Measurements from ENCODE around the gene SYDE2. TPM values are rescaled to one million over a fixed set of nuclear protein-coding genes. Genes with fewer than 3 reads are reported as not detected.
A peak's percentile ranks its signal among the peaks of the same experiment; 100 is the strongest.

SYDE2 gene
- total RNA-seq, 1 donor: 13.0 TPM

DNA sequence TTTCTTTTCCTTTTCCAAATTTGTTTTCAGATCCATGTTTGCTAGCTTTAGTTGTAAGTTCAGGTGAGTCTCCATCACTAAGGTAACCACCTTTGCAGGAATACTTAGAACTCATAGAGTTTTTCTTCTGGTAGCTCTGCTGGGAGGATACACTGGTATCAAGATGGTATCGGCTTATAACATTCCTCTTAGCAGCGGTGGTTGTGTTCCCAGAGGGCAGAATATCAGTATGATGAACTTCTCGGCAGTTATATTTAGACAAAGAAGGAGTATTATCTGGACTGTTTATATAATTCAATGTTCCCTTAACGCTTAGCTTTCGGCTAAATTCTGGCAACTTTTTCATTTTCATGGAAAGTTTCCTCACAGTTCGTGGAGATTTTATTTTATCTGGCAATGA, 18.1 kb downstream of the SYDE2 start:
- H3K4me1 ChIP-seq (ENCODE audit: insufficient read depth, low read length): no peaks in the 10 kb centered on the region
- H3K79me2 ChIP-seq (ENCODE audit: insufficient read depth, low read length): peaks cover 3% of the 10 kb centered on the region
- no peaks in the 10 kb centered on the region for H3K27me3 ChIP-seq (ENCODE audit: insufficient read depth, low read length)
- no peaks in the 10 kb centered on the region for H3K36me3 ChIP-seq (ENCODE audit: insufficient read depth, low read length)
- no peak overlapping the region for H3K27ac ChIP-seq (ENCODE audit: low read depth, low read length)
- H4K20me1 ChIP-seq (ENCODE audit: insufficient read depth, low read length): peaks cover 4% of the 10 kb centered on the region
- no peak overlapping the region for H3K4me3 ChIP-seq (ENCODE audit: insufficient read depth, low read length)
- no peak overlapping the region for H2AFZ ChIP-seq (ENCODE audit: low read length)
- DNase-seq (ENCODE audit: insufficient read length, low spot score, missing footprints): no peak
- H3K4me2 ChIP-seq (ENCODE audit: insufficient read depth, low read length): no peak overlapping the region
- TF ChIP-seq, protein P1, sequence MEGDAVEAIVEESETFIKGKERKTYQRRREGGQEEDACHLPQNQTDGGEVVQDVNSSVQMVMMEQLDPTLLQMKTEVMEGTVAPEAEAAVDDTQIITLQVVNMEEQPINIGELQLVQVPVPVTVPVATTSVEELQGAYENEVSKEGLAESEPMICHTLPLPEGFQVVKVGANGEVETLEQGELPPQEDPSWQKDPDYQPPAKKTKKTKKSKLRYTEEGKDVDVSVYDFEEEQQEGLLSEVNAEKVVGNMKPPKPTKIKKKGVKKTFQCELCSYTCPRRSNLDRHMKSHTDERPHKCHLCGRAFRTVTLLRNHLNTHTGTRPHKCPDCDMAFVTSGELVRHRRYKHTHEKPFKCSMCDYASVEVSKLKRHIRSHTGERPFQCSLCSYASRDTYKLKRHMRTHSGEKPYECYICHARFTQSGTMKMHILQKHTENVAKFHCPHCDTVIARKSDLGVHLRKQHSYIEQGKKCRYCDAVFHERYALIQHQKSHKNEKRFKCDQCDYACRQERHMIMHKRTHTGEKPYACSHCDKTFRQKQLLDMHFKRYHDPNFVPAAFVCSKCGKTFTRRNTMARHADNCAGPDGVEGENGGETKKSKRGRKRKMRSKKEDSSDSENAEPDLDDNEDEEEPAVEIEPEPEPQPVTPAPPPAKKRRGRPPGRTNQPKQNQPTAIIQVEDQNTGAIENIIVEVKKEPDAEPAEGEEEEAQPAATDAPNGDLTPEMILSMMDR (IDR thresholded peaks at IDR 0.05; ENCODE audit: extremely low read depth, low read depth, low read length): no peak
- H3K9me3 ChIP-seq (ENCODE audit: low read depth, low read length): no peaks in the 10 kb centered on the region

DNA sequence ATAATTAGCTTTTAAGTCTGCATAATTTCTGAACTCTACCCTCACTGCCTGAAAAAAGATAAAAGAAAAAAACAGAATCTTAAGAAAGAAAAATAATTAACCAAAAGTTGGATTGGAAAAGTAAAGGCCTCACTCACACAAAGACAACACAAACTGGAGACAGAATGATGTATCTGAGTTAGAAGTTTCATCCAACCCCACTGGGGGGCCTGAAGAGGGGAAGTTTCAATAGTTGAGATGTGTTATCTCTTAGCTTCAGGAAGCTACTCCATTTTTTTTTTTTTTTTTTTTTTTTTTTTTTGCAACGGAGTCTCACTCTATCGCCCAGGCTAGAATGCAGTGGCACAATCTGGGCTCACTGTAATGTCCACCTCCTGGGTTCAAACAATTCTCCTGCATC, 19.9 kb downstream of the SYDE2 start:
- Histone ChIP-seq H3K4me1 (ENCODE audit: insufficient read depth, low read length) (no peaks in the 10 kb centered on the region), H3K4me2 (ENCODE audit: insufficient read depth, low read length) (no peak overlapping the region), H3K27ac (ENCODE audit: low read depth, low read length) (no peak overlapping the region), H2AFZ (ENCODE audit: low read length) (no peak overlapping the region), H3K36me3 (ENCODE audit: insufficient read depth, low read length) (no peaks in the 10 kb centered on the region), H3K9me3 (ENCODE audit: low read depth, low read length) (no peaks in the 10 kb centered on the region), H3K79me2 (ENCODE audit: insufficient read depth, low read length) (peaks cover 3% of the 10 kb centered on the region), H4K20me1 (ENCODE audit: insufficient read depth, low read length) (peaks cover 4% of the 10 kb centered on the region), H3K4me3 (ENCODE audit: insufficient read depth, low read length) (no peak overlapping the region), H3K27me3 (ENCODE audit: insufficient read depth, low read length) (no peaks in the 10 kb centered on the region)
- DNase-seq (ENCODE audit: insufficient read length, low spot score, missing footprints): no peak
- TF ChIP-seq, protein P1 (IDR thresholded peaks at IDR 0.05; ENCODE audit: extremely low read depth, low read depth, low read length): no peak

DNA sequence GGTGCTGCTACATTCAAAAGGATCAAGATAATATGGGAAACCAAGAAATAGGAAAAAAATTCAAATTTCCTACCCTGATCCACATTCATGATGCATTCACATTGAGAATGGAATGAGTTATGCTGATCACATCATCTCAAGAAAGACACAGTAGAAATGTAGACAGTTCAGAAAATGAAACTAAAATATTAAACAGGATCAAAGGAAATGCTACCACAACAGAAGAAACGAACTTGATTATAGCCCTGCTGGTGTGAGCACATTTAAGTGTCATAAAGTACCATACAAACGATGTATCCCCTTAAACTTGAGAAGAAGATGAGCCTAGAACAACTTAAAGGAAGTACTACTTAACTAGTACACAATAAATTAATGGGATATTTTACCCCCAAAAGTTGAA, 21.3 kb downstream of the SYDE2 start:
- Histone ChIP-seq H3K4me3 (ENCODE audit: insufficient read depth, low read length) (no peak overlapping the region), H2AFZ (ENCODE audit: low read length) (no peak overlapping the region), H3K4me2 (ENCODE audit: insufficient read depth, low read length) (peak overlapping the region; percentile 44), H3K4me1 (ENCODE audit: insufficient read depth, low read length) (no peaks in the 10 kb centered on the region), H3K79me2 (ENCODE audit: insufficient read depth, low read length) (peaks cover 3% of the 10 kb centered on the region), H3K27ac (ENCODE audit: low read depth, low read length) (no peak overlapping the region), H4K20me1 (ENCODE audit: insufficient read depth, low read length) (peaks cover 4% of the 10 kb centered on the region), H3K9me3 (ENCODE audit: low read depth, low read length) (no peaks in the 10 kb centered on the region), H3K36me3 (ENCODE audit: insufficient read depth, low read length) (no peaks in the 10 kb centered on the region), H3K27me3 (ENCODE audit: insufficient read depth, low read length) (no peaks in the 10 kb centered on the region)
- DNase-seq (ENCODE audit: insufficient read length, low spot score, missing footprints): no peak
- TF ChIP-seq, protein P1 (IDR thresholded peaks at IDR 0.05; ENCODE audit: extremely low read depth, low read depth, low read length): no peak

DNA sequence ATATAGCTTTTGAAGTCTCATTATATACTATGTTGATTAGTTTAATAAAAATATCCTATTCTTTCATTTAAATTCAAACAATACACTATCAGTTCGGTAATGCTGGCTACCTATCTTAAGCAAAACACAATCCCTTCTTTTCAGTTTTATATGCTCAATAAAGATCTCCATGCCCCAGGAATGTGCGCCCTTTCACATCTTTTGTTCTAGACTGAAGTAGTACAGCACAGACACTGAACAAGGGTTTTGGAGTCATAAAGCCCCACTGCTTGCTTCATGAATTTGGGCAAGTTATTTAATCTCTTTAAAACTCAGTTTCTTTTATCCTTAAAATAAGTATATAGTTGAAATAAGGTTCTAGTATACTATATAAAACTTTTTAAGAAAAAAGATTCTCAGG, 22.4 kb downstream of the SYDE2 start:
- H3K36me3 ChIP-seq (ENCODE audit: insufficient read depth, low read length): no peaks in the 10 kb centered on the region
- H3K27ac ChIP-seq (ENCODE audit: low read depth, low read length): no peak overlapping the region
- H2AFZ ChIP-seq (ENCODE audit: low read length): no peak overlapping the region
- H3K4me3 ChIP-seq (ENCODE audit: insufficient read depth, low read length): no peak overlapping the region
- H3K79me2 ChIP-seq (ENCODE audit: insufficient read depth, low read length): no peaks in the 10 kb centered on the region
- TF ChIP-seq, protein P1 (IDR thresholded peaks at IDR 0.05; ENCODE audit: extremely low read depth, low read depth, low read length): no peak
- no peaks in the 10 kb centered on the region for H3K27me3 ChIP-seq (ENCODE audit: insufficient read depth, low read length)
- H4K20me1 ChIP-seq (ENCODE audit: insufficient read depth, low read length): no peaks in the 10 kb centered on the region
- DNase-seq (ENCODE audit: insufficient read length, low spot score, missing footprints): no peak
- no peaks in the 10 kb centered on the region for H3K4me1 ChIP-seq (ENCODE audit: insufficient read depth, low read length)
- H3K4me2 ChIP-seq (ENCODE audit: insufficient read depth, low read length): no peak overlapping the region
- no peaks in the 10 kb centered on the region for H3K9me3 ChIP-seq (ENCODE audit: low read depth, low read length)
